H1 (cell line): ENCODE measurements around the gene TBC1D22A. TPM values are rescaled to one million over a fixed set of nuclear protein-coding genes. Genes with fewer than 3 reads are reported as not detected.

Experiments used
- CTCF ChIA-PET: fragments of 300-600 bp; sonication (Branson Sonifier 250); formaldehyde crosslinking; loops from one replicate; lab custom pipeline; 2021; ENCODE audit not compliant: partially characterized antibody; lab: Charles Lee
- POLR2A ChIA-PET: fragments of 300-600 bp; sonication (Branson Sonifier 250); formaldehyde crosslinking; loops from one replicate; lab custom pipeline; 2021; ENCODE audit warnings: inconsistent platforms; ENCODE audit not compliant: partially characterized antibody; lab: Charles Lee
- DNase-seq, 2 experiments: peaks; one replicate each; pipeline versions ENCODE4 v3.0.0 to v3.0.0-alpha.2; 2010 to 2022; ENCODE audit warnings: low spot score in 2 of 2, low read depth in 1 of 2, mixed read lengths in 1 of 2
- FAIRE-seq: peaks from 2 replicates; lab custom pipeline; 2011; peaks lifted over from hg19 to GRCh38; lab: Jason Lieb, UNC
- H2AFZ ChIP-seq: 2 replicates; pipeline ENCODE4 v1.8.1; 2012; ENCODE audit warnings: low read length, inconsistent platforms
- H2AK5ac ChIP-seq: 2 replicates; pipeline ENCODE4 v1.6.1; 2013; ENCODE audit warnings: low read depth, low read length
- H2BK120ac ChIP-seq: replicated peaks from 2 replicates; pipeline ENCODE3; 2013; ENCODE audit warnings: low read depth, low read length, inconsistent platforms
- H2BK12ac ChIP-seq: 2 replicates; pipeline ENCODE4 v1.6.1; 2013; ENCODE audit warnings: low read depth, low read length
- H2BK15ac ChIP-seq: 2 replicates; pipeline ENCODE4 v1.6.1; 2013; ENCODE audit warnings: low read length
- H2BK20ac ChIP-seq: 2 replicates; pipeline ENCODE4 v1.6.1; 2013; ENCODE audit warnings: low read length
- H2BK5ac ChIP-seq: 2 replicates; pipeline ENCODE4 v1.6.1; 2013; ENCODE audit warnings: low read depth, low read length
- H3K14ac ChIP-seq: 2 replicates; pipeline ENCODE4 v1.6.1; 2013; ENCODE audit warnings: inconsistent platforms; ENCODE audit not compliant: insufficient read length
- H3K18ac ChIP-seq: 2 replicates; pipeline ENCODE4 v1.6.1; 2013; ENCODE audit warnings: low read length; ENCODE audit errors: extremely low read depth
- H3K23ac ChIP-seq: 2 replicates; pipeline ENCODE4 v1.6.1; 2013; ENCODE audit warnings: inconsistent platforms; ENCODE audit not compliant: insufficient read length
- H3K23me2 ChIP-seq: 2 replicates; pipeline ENCODE4 v1.6.1; 2013; ENCODE audit warnings: low read depth, low read length
- H3K27ac ChIP-seq: 2 replicates; pipeline ENCODE4 v1.6.1; 2011; ENCODE audit warnings: low read depth, low read length, inconsistent platforms
- H3K27me3 ChIP-seq, 4 experiments: replicated peaks in 1 of 4; 1 replicate in 1 of 4; 2 replicates in 3 of 4; pipeline versions ENCODE4 v1.6.1 to v1.8.1; 2011 to 2013; ENCODE audit warnings: low read length in 3 of 4, mild to moderate bottlenecking in 3 of 4, inconsistent platforms in 2 of 4, mixed read lengths in 2 of 4, moderate library complexity in 1 of 4; ENCODE audit not compliant: control insufficient read depth in 3 of 4, insufficient read depth in 3 of 4; ENCODE audit errors: extremely low read depth in 1 of 4
- H3K36me3 ChIP-seq, 4 experiments: 2 replicates each; pipeline versions ENCODE4 v1.6.1 to v1.8.1; 2011 to 2013; ENCODE audit warnings: mild to moderate bottlenecking in 4 of 4, low read length in 3 of 4, moderate library complexity in 2 of 4, control low read depth in 1 of 4, inconsistent platforms in 1 of 4; ENCODE audit not compliant: insufficient read depth in 4 of 4, control insufficient read depth in 2 of 4
- H3K4ac ChIP-seq: replicated peaks from 2 replicates; pipeline ENCODE3; 2013; ENCODE audit warnings: low read length, low read depth, mixed read lengths, inconsistent platforms; ENCODE audit not compliant: insufficient read length
- H3K4me1 ChIP-seq, 4 experiments: replicated peaks in 1 of 4; 1 replicate in 1 of 4; 2 replicates in 3 of 4; pipeline versions ENCODE4 v1.6.1 to v1.8.1; 2011 to 2013; ENCODE audit warnings: low read length in 3 of 4, inconsistent platforms in 2 of 4, mixed read lengths in 1 of 4; ENCODE audit not compliant: insufficient read depth in 4 of 4, control insufficient read depth in 3 of 4
- H3K4me2 ChIP-seq, 2 experiments: 2 replicates each; pipeline versions ENCODE4 v1.6.1 to v1.8.1; 2011 to 2013; ENCODE audit warnings: low read depth in 2 of 2, low read length in 2 of 2, control low read depth in 1 of 2, inconsistent platforms in 1 of 2, mild to moderate bottlenecking in 1 of 2; ENCODE audit not compliant: insufficient read depth in 1 of 2
- H3K4me3 ChIP-seq, 4 experiments: fragments of 200-600, 300-600 bp in 1 of 4; sonication (generic), shearing (Covaris generic), sonication (Bioruptor Twin) in 1 of 4; 2 replicates each; pipeline versions ENCODE4 v1.5.1 to v1.8.1; 2011 to 2016; ENCODE audit warnings: low read length in 4 of 4, low read depth in 3 of 4, control low read depth in 2 of 4, inconsistent platforms in 2 of 4, mild to moderate bottlenecking in 2 of 4, mixed read lengths in 1 of 4, moderate library complexity in 1 of 4; ENCODE audit not compliant: insufficient read depth in 2 of 4; ENCODE audit errors: extremely low read depth in 1 of 4
- H3K56ac ChIP-seq: replicated peaks from 2 replicates; pipeline ENCODE3; 2013; ENCODE audit warnings: low read depth, mild to moderate bottlenecking, mixed read lengths, low read length, inconsistent platforms; ENCODE audit not compliant: insufficient read length
- H3K79me1 ChIP-seq: 2 replicates; pipeline ENCODE4 v1.6.1; 2013; ENCODE audit warnings: low read depth, low read length, control low read depth
- H3K79me2 ChIP-seq, 2 experiments: 2 replicates each; pipeline versions ENCODE4 v1.6.1 to v1.8.1; 2012 to 2013; ENCODE audit warnings: low read length in 2 of 2, mild to moderate bottlenecking in 2 of 2, inconsistent platforms in 1 of 2; ENCODE audit not compliant: insufficient read depth in 2 of 2, control insufficient read depth in 1 of 2
- H3K9ac ChIP-seq, 4 experiments: replicated peaks in 1 of 4; 1 replicate in 1 of 4; 2 replicates in 3 of 4; pipeline versions ENCODE4 v1.6.1 to v1.8.1; 2011 to 2013; ENCODE audit warnings: low read depth in 3 of 4, low read length in 3 of 4, control low read depth in 2 of 4, mild to moderate bottlenecking in 2 of 4, moderate library complexity in 2 of 4, inconsistent platforms in 1 of 4; ENCODE audit errors: extremely low read depth in 1 of 4
- H3K9me3 ChIP-seq, 2 experiments: 2 replicates each; pipeline versions ENCODE4 v1.6.1 to v1.8.1; 2012 to 2013; ENCODE audit warnings: mild to moderate bottlenecking in 2 of 2, moderate library complexity in 2 of 2, control low read depth in 1 of 2, inconsistent platforms in 1 of 2, low read depth in 1 of 2, low read length in 1 of 2, mixed read lengths in 1 of 2; ENCODE audit not compliant: insufficient read depth in 2 of 2
- H4K20me1 ChIP-seq, 2 experiments: replicated peaks in 1 of 2; 2 replicates each; pipeline versions ENCODE3 to v1.8.1; 2011 to 2013; ENCODE audit warnings: inconsistent platforms in 2 of 2, low read length in 2 of 2, mild to moderate bottlenecking in 1 of 2; ENCODE audit not compliant: insufficient read depth in 2 of 2, control insufficient read depth in 1 of 2
- H4K5ac ChIP-seq: 2 replicates; pipeline ENCODE4 v1.6.1; 2013; ENCODE audit warnings: low read length, low read depth, mixed read lengths, inconsistent platforms; ENCODE audit not compliant: insufficient read length
- H4K8ac ChIP-seq: 2 replicates; pipeline ENCODE4 v1.8.0; 2013; ENCODE audit warnings: mild to moderate bottlenecking, moderate library complexity, low read length, inconsistent platforms; ENCODE audit not compliant: insufficient read depth; ENCODE audit errors: extremely low read depth
- H4K91ac ChIP-seq: replicated peaks from 2 replicates; pipeline ENCODE3; 2013; ENCODE audit warnings: low read length, mixed read lengths, inconsistent platforms; ENCODE audit not compliant: insufficient read length
- BACH1 ChIP-seq: IDR thresholded peaks from 2 replicates; pipeline ENCODE4 v1.6.1; 2012; ENCODE audit warnings: low read length, improper control_type of control experiment
- WGBS, 2 experiments: shearing (Covaris generic) in 1 of 2; methylation state at CpG; one replicate each; pipeline versions ENCODE4 v1.1.6 to v1.1.7; 2013 to 2015; ENCODE audit warnings: low lambda C conversion rate in 2 of 2, mixed read lengths in 2 of 2, inconsistent platforms in 1 of 2, low coverage in 1 of 2, missing lambda C conversion rate in 1 of 2; ENCODE audit not compliant: insufficient replicate concordance in 2 of 2, insufficient coverage in 1 of 2, insufficient read length in 1 of 2; ENCODE audit errors: extremely low coverage in 1 of 2, missing lambda C conversion rate in 1 of 2; 5-methylcytosine and 5-hydroxymethylcytosine counted together
- polyA plus RNA-seq, 7 experiments: library from polyadenylated mRNA; depleted of rRNA in 3 of 7; stranded (reverse) in 5 of 7; unstranded in 2 of 7; fragments of >200 nt in 5 of 7; fragments of 200-250 nt in 2 of 7; gene quantifications; 1 replicate in 5 of 7; 2 replicates in 1 of 7; 4 replicates in 1 of 7; pipeline versions ENCODE4 v1.2.1 to v1.2.3, GENCODE V29; 2011 to 2013; ENCODE audit warnings: missing spikeins in 2 of 7, mixed read lengths in 2 of 7
- total RNA-seq: library from RNA; stranded (reverse); fragmentation: NEBNext Ultra II Directional; extraction: Animal tissue kit (Norgen Biotek cat#: 25700); gene quantifications from 2 replicates; pipeline ENCODE4 v1.2.1, GENCODE V29; 2021
- TF ChIP-seq, protein P1 (sequence below), 3 experiments: IDR thresholded peaks; 1 replicate in 2 of 3; 2 replicates in 1 of 3; pipeline versions ENCODE4 v1.5.1 to v1.6.1; 2011; ENCODE audit warnings: low read length in 3 of 3, mild to moderate bottlenecking in 3 of 3, inconsistent platforms in 2 of 3, low read depth in 1 of 3, moderate library complexity in 1 of 3; ENCODE audit not compliant: insufficient read depth in 1 of 3; ENCODE audit errors: control extremely low read depth in 1 of 3

Gene TBC1D22A
- total and polyA plus RNA-seq, 2 of the 8 experiments (the other 6 are each of a cell fraction or from before 2014, with no cell fraction given): 11.9 to 18.4 TPM

DNA sequence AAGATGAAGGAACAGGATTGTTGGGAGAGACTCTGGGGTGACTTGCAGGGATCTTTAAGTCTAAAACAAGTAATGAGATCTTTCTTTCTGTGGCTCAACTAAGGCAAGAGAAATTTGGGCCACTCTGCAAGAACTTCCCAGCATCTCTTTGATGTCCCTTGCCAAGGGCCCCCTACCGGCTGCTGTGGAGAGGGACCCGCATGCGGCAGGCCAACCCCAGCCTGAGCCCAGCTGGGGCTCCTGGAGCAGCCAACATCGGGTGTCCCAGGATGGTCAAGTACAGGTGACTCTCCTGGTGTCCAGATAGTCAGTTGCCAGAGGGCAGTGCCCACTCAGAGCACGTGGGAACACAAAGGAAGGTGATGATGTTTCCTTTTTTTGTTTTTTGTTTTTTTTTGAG lies 363.2 kb downstream of the TBC1D22A start:
- H2BK20ac ChIP-seq: no peak overlapping the region
- H3K18ac ChIP-seq: no peak overlapping the region
- no peak overlapping the region for H3K14ac ChIP-seq
- no peak overlapping the region for H3K9ac ChIP-seq
- H3K9me3 ChIP-seq: no peaks in the 10 kb centered on the region
- WGBS, 2 experiments: 91% methylated on average over 5 of the region's 5 CpGs; no CpG with 5 or more reads in 1 of the 2 experiments
- no peak overlapping the region for H2BK5ac ChIP-seq
- no peak overlapping the region for H4K91ac ChIP-seq
- TF ChIP-seq, protein P1, sequence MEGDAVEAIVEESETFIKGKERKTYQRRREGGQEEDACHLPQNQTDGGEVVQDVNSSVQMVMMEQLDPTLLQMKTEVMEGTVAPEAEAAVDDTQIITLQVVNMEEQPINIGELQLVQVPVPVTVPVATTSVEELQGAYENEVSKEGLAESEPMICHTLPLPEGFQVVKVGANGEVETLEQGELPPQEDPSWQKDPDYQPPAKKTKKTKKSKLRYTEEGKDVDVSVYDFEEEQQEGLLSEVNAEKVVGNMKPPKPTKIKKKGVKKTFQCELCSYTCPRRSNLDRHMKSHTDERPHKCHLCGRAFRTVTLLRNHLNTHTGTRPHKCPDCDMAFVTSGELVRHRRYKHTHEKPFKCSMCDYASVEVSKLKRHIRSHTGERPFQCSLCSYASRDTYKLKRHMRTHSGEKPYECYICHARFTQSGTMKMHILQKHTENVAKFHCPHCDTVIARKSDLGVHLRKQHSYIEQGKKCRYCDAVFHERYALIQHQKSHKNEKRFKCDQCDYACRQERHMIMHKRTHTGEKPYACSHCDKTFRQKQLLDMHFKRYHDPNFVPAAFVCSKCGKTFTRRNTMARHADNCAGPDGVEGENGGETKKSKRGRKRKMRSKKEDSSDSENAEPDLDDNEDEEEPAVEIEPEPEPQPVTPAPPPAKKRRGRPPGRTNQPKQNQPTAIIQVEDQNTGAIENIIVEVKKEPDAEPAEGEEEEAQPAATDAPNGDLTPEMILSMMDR (IDR thresholded peaks at IDR 0.05; ENCODE audit: control extremely low read depth in 1 of 3, insufficient read depth in 1 of 3, low read depth in 1 of 3, low read length in 3 of 3): peak in 1 of 3 experiments; percentile 12; a peak in 1 of 4 replicates
- no peak for TF ChIP-seq BACH1
- H3K27ac ChIP-seq: no peak overlapping the region
- H2AFZ ChIP-seq: no peak overlapping the region
- H3K4me2 ChIP-seq: no peak overlapping the region
- H4K20me1 ChIP-seq: peaks cover 0 to 5% of the 10 kb centered on the region in 2 experiments
- ChIA-PET CTCF (interaction anchor here (0.7 to 2.2 kb wide), 4 partner anchors 9 to 322 kb away, joined by 3 to 7 read pairs (median 4); no protein-coding TSS in a partner anchor), POLR2A (interaction anchor here (1.6 kb wide), 1 partner anchor 169 kb away, joined by 4 read pairs; no protein-coding TSS in a partner anchor)
- H3K79me2 ChIP-seq: no peaks in the 10 kb centered on the region
- H4K5ac ChIP-seq: no peak overlapping the region
- FAIRE-seq: no peak
- no peak overlapping the region for H2BK15ac ChIP-seq
- no peaks in the 10 kb centered on the region for H3K27me3 ChIP-seq
- no peak overlapping the region for H3K56ac ChIP-seq
- no peak overlapping the region for H2BK12ac ChIP-seq
- no peak for DNase-seq
- no peaks in the 10 kb centered on the region for H3K23me2 ChIP-seq
- H3K4me3 ChIP-seq: no peak overlapping the region
- no peak overlapping the region for H3K4ac ChIP-seq
- no peak overlapping the region for H2AK5ac ChIP-seq
- no peak overlapping the region for H3K23ac ChIP-seq
- H2BK120ac ChIP-seq: no peak overlapping the region
- peaks cover 0 to 9% (median 4%) of the 10 kb centered on the region in 4 experiments; a peak in 5 of 7 replicates for H3K4me1 ChIP-seq
- no peaks in the 10 kb centered on the region for H3K79me1 ChIP-seq
- H3K36me3 ChIP-seq: no peaks in the 10 kb centered on the region
- H4K8ac ChIP-seq: no peak overlapping the region
